Measurements from ENCODE around the gene SFT2D1. TPM values are rescaled to one million over a fixed set of nuclear protein-coding genes. Genes with fewer than 3 reads are reported as not detected.

SFT2D1 gene
- total and polyA plus RNA-seq, 2 of the 4 experiments (the other 2 are of a cell fraction): 10.2 to 45.8 TPM

DNA sequence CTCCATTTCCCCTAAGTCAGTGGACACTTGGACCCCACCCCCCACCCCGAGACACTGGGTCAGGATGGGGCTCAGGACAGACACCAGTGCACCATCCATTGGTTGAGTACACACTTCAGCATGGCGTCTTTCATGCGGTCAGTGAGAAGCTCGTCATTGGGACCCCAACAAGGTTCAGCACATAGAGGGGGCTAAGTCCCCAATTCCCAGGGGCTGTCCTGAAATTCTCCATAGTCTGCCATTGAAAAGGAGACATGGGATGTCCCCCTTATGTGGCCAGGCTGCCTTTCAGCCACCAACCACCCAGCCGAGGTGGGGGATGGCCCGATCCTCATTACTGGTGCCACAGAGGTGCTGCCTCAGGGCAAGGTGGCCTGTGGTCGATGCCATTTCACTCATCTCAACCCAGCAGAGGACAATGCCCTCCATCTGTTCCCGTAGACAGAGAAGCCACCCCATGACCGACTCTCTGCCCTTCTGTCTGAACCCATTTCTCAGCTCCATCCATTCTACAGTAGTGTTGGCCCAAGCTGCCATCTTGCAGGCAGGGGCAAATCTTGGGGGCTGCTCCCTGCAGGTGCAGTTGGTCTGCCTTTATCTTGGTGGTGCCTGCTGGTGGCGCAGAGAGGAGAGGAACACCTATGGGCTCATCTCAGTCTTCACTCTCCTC, 71.5 kb downstream of the SFT2D1 start:
- H3K27ac ChIP-seq (ENCODE audit: insufficient read depth, low read length): no peak overlapping the region
- H3K36me3 ChIP-seq (ENCODE audit: control insufficient read depth, insufficient read depth, low read length): no peaks in the 10 kb centered on the region
- H3K9me3 ChIP-seq (ENCODE audit: control insufficient read depth, insufficient read depth, low read length): no peaks in the 10 kb centered on the region
- H3K9ac ChIP-seq (ENCODE audit: low read depth, low read length): no peak overlapping the region
- H2AFZ ChIP-seq (replicated peaks; ENCODE audit: low read length, poor library complexity): no peak overlapping the region
- H3K14ac ChIP-seq (replicated peaks; ENCODE audit: low read depth, low read length): no peak overlapping the region
- no peak overlapping the region for H3K4ac ChIP-seq (ENCODE audit: low read depth, low read length)
- H3K4me1 ChIP-seq (ENCODE audit: control insufficient read depth, insufficient read depth, low read length): no peaks in the 10 kb centered on the region
- H4K91ac ChIP-seq (ENCODE audit: insufficient read depth, low read depth, low read length): no peak overlapping the region
- H3K4me2 ChIP-seq (ENCODE audit: low read depth, low read length): no peak overlapping the region
- H4K8ac ChIP-seq (ENCODE audit: low read depth in 2 of 2, low read length in 2 of 2): no peak overlapping the region
- no peaks in the 10 kb centered on the region for H4K20me1 ChIP-seq (ENCODE audit: insufficient read depth, low read length)
- no peak overlapping the region for H3K23ac ChIP-seq (ENCODE audit: low read depth, low read length)
- H4K5ac ChIP-seq (ENCODE audit: low read depth, low read length): no peak overlapping the region
- dilution Hi-C loops (cut with HindIII; ENCODE audit: low sequenced_read_pairs, unreplicated experiment) (no loop called here), intact Hi-C loops (cut with micrococcal nuclease) (loop anchor here (5.0 kb wide), 1 partner anchor 384 kb away; no protein-coding TSS in a partner anchor), in situ Hi-C loops (cut with MboI; ENCODE audit: low sequenced_read_pairs) (no loop called here)
- H2BK120ac ChIP-seq (ENCODE audit: low read depth, low read length): no peak overlapping the region
- H3K4me3 ChIP-seq (ENCODE audit: insufficient read depth, low read depth, low read length): no peak overlapping the region
- WGBS, 2 experiments (ENCODE audit: extremely low coverage in 2 of 2, insufficient read length in 1 of 2): 90% methylated on average over 5 of the region's 10 CpGs; no CpG with 5 or more reads in 1 of the 2 experiments
- H2BK15ac ChIP-seq (ENCODE audit: low read depth, low read length): no peak overlapping the region
- ChIA-PET CTCF (no interaction called here), POLR2A (ENCODE audit: unreplicated experiment) (no interaction called here)
- no peak overlapping the region for H2BK20ac ChIP-seq (ENCODE audit: low read depth, low read length)
- no peak overlapping the region for H2BK5ac ChIP-seq (ENCODE audit: low read depth, low read length, poor library complexity, severe bottlenecking)
- H3K79me1 ChIP-seq (ENCODE audit: low read depth in 1 of 2, low read length in 2 of 2): no peaks in the 10 kb centered on the region
- H3K9me1 ChIP-seq (ENCODE audit: insufficient read depth, low read length): no peaks in the 10 kb centered on the region
- no peak overlapping the region for H3K56ac ChIP-seq (ENCODE audit: extremely low read depth, insufficient read depth, low read length)
- no peak for ATAC-seq (ENCODE audit: low read depth)
- peaks cover 16% of the 10 kb centered on the region for H3K27me3 ChIP-seq (ENCODE audit: control insufficient read depth, insufficient read depth, low read length)
- TF ChIP-seq, protein P1, sequence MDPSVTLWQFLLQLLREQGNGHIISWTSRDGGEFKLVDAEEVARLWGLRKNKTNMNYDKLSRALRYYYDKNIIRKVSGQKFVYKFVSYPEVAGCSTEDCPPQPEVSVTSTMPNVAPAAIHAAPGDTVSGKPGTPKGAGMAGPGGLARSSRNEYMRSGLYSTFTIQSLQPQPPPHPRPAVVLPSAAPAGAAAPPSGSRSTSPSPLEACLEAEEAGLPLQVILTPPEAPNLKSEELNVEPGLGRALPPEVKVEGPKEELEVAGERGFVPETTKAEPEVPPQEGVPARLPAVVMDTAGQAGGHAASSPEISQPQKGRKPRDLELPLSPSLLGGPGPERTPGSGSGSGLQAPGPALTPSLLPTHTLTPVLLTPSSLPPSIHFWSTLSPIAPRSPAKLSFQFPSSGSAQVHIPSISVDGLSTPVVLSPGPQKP (IDR thresholded peaks at IDR 0.05; ENCODE audit: borderline replicate concordance, low read depth, low read length): no peak
- TF ChIP-seq BHLHE40 (IDR thresholded peaks at IDR 0.05; ENCODE audit: low read depth, low read length): no peak
- TF ChIP-seq RFX5 (IDR thresholded peaks at IDR 0.05; ENCODE audit: low read depth, low read length): no peak
- TF ChIP-seq FOS (IDR thresholded peaks at IDR 0.05; ENCODE audit: low read depth, low read length): no peak
- no peak overlapping the region for H2AK5ac ChIP-seq (ENCODE audit: low read depth, low read length)
- H2AK9ac ChIP-seq (replicated peaks; ENCODE audit: low read depth, low read length, poor library complexity): no peak overlapping the region
- no peak overlapping the region for H3K18ac ChIP-seq (ENCODE audit: low read depth, low read length)
- no peak for DNase-seq
- BruUV-seq (replicated peaks): no TSS peak

Other genes with a start within 250 kb of the SFT2D1 start
- not detected in 2 replicates for gene TBXT, start 174.7 kb downstream of the SFT2D1 start, total RNA-seq (2012; rRNA removed)
- gene TBXT, start 174.7 kb downstream of the SFT2D1 start, polyA plus RNA-seq (2012; rRNA removed): not detected in 2 replicates
- gene PRR18, start 34.2 kb downstream of the SFT2D1 start, total RNA-seq (2012; rRNA removed): not detected in 2 replicates
- gene PRR18, start 34.2 kb downstream of the SFT2D1 start, polyA plus RNA-seq (2012; rRNA removed): not detected in 2 replicates
- 10.9 and 16.1 TPM in 2 replicates for gene MPC1, start 40.4 kb upstream of the SFT2D1 start, total RNA-seq (2012; rRNA removed)
- gene MPC1, start 40.4 kb upstream of the SFT2D1 start, polyA plus RNA-seq (2012; rRNA removed): 11.8 and 12.0 TPM in 2 replicates
- gene RAMACL, start 244.1 kb upstream of the SFT2D1 start, total RNA-seq (2012; rRNA removed): 0.90 and 1.1 TPM in 2 replicates
- gene RAMACL, start 244.1 kb upstream of the SFT2D1 start, polyA plus RNA-seq (2012; rRNA removed): 0.17 and 0.46 TPM in 2 replicates